ENCODE results near the gene KLHDC1.
A peak's percentile ranks its signal among the peaks of the same experiment; 100 is the strongest.
"Not testable (repeated sequence)": the region's sequence is repeated elsewhere in the genome, so short reads cannot be mapped to it uniquely, and the experiment has no call there.

Gene KLHDC1

DNA sequence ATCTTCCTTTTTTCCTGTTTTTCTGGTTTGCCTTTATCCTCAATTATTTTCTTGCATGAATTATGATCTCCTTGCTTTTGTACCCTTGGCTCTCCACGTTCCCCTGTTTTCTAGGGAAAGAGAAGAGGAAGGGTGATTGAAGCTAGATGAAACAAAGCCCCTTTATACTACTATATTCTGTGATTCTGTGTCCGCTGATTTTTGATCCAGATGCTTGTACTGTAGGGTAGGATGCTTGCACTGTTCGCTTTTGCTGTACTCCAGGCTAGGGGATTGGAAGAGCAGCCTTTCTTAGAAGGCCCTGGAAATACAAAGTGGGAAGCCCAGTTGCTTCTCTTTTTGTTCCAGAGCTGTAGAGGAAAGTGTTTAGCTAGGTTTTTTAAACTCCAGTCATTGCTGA lies 40.0 kb downstream of the KLHDC1 start:
- no peak for DNase-seq

DNA sequence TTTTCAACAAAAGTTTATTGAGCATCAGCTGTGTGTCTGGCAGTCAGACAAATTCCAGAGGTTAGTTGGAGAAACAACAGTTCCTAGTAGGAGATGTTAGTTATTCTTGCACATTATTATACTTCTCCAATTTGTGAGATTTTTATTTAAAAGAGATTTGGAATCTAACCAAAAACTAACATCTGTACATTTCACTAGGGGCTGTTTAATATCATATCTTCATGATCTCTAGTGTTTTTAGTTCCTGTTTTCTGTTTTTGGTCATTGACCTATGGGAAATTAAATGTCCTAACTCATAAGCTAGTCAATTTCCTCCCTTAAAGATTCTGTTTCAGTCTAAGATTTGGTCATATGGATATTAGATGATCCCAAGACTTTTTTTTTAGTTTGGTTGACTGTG lies 40.9 kb downstream of the KLHDC1 start:
- no peak for DNase-seq

DNA sequence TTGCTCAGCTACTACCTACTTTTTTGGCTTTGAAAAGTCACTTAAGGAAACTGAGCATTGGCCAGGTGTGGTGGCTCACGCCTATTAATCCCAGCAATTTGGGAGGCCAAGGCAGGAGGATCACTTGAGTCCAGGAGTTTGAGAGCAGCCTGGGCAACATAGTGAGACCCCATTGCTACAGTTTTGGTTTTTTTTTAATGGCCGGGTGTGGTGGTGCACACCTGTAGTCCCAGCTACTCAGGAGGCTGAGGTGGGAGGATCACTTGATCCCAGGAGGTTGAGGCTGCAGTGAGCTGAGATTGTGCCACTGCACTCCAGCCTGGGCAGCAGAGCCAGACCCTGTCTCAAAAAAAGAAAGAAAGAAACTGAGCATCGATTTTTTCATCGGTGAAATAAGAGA lies 42.7 kb downstream of the KLHDC1 start:
- not testable (repeated sequence) for DNase-seq

DNA sequence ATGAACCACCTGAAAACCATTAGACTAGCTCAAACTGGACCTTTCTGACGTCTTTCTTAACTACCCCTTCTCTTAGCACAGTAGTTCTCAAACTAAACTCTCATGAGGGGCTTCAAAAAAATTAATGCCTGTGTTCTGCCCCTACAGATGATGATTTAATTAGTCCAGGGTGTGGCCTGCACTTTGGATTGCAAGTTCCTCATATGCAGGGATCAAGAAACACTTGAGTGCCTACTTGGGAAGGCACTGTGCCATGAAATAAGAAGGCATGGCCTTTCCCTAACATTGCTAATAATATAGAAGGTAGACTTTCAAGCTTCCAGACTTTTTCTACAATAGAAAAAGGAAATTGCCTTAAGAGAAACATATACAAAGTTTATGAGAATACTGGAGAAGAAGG lies 52.3 kb downstream of the KLHDC1 start:
- DNase-seq: peak; percentile 64

DNA sequence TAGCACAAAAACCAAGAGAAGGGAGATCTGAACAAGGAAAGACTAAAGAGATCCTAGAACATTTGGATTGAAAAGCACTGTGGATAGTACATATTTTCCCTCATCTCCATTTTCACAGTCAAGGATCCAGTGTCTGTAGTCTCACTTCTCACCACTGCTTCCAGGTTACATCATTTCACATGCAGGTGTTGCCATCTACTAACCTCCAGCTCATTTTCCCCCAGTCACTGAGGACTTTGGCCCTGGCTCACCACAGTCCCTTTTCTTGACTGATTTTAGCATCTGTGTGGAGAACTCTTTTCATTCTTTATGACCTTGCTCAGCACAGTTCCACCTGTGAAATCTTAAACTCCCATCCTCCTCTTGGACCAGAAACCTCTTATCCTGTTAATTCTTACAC lies 53.6 kb downstream of the KLHDC1 start:
- not testable (repeated sequence) for DNase-seq

DNA sequence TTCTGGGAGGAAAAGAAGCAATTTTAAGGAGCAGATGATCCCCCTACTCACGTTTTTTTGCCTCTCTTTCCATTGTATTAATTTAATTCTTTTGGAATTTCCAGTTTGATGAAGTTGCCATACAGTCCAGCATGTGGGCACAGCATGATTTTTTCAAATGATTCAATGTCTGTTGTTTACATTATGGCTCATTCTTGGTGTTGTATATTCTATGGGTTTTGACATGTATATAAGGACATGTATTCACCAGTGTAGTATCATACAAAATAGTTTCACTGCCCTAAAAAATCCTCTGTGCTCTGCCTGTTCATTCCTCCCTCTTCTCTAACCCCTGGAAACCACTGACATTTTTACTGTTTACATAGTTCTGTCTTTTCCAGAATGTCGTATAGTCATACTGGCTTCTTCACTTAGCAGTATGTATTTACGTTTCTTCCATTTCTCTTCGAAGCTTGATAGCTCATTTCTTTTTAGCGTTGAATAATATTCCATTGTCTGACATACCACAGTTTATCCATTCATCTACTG lies 61.7 kb downstream of the KLHDC1 start:
- no peak for DNase-seq

DNA sequence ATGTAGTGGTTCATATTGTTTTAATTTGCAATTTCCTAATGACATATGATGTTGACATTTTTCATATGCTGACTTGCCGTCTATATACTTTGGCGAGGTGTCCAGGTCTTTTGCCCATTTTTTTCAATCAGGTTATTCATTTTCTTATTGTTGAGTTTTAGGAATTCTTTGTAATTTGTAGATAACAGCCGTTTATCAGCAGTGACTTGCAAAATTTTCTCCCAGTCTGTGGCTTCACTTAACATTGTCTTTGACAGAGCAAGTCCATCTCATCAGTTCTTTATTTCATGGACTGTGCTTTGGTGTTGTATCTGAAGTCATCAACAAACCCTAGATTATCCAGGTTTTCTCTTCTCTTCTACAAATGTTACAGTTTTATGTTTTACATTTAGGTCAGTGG lies 62.5 kb downstream of the KLHDC1 start:
- no peak for DNase-seq

DNA sequence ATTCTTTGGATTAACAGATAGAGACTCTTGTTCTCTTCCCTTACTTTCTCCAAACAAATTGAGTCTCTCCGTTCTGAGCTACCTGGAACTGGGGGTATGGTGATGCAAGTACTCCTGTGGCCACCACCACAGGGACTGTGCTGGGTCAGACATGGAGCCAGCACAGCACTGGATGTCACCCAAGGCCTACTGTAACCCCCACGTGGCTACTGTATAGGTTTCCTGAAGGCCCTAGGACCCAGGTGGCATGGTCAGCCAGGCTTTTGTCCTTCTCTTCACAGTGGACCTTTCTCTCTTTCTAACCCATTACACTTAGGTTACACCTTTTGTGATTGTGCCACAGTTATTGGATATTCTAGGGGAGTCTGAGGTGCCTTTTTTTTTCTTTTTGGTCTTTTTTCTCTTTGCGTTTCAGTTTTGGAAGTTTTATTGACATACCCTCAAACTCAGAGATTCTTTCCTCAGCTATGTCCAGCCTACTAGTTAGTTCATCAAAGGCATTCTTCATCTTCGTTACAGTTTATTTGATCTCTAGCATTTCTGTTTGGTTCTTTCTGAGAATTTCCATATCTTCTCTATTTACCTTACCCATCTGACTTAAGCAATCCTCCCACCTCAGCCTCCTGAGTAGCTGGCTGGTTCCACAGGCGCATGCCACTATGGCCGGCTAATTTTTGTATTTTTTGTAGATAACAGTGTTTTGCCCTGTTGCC lies 69.1 kb downstream of the KLHDC1 start:
- DNase-seq: no peak

DNA sequence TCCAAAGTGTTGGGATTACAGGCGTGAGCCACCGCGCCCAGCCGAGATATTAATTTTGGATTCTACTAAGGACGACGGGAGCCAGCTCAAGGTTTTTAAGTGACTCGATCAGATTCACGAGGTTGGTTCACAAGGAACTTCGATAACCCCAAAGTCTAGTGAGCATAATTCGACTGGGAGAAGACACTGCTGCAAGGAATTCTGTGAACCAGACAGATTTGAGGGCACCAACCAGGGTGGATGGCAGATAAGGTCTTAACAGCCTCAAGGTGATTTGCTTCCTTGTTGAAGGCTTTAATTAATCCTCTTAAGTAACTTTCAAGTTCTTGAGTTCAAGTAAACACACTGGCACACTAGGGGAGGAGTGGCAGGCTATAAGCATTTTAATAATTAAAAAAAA lies 73.9 kb downstream of the KLHDC1 start:
- no peak for DNase-seq

DNA sequence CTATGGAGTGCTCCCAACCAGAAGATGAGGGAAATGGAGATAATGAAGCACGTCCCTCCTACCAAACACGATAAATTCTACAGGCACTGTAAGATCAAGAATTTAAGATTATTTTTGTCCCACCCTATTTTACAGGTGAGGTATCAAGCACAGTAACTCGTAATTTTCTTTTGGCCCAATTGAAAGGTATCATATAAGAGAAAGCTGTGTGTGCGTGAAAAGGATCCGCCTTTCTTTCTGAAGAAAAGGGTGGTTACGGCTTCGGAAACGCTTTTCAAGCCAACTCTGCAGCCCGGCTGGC lies 74.3 kb downstream of the KLHDC1 start:
- peak; percentile 90 for DNase-seq

DNA sequence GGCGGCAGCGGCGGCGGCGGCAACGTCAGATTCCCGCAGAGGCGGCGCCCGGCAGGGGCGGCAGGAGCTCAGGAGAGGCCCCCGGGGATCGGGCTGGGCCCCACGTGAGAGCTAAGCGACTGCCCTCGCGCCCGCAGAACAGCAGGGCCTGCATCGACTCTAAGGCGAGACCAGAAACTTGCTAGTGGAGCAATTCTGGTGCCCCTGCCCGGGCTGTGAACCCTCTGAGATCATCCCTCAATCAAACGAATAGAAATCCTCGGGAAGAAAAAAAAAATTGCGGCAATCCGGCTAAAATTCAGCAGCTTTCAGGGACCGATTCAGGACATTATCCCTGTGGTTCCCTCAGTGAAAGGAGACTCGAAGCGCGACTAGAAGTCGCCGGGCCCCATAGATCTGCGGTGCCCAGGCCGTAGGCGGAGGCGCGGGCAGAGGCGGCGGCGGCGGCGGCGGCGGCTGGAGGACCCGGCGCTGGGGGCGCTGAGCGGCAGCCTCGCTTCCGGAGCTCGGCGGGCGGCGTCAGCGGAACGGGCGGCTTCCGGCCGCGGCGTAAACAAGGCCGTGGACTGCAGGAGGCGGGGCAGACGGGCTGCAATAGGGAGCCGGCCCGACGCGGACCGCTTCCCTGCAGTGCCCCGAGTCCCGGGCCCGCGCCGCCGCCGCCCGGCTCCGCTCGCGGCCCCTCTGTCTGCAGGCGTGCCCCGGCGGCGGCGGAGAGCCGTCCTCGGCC lies 74.8 kb downstream of the KLHDC1 start, which contains the start of gene KLHDC2:
KLHDC2 (plus strand) TSS at position 583 of the 730 bp plus-strand sequence. CDS start 316 bp downstream, outside the sequence.
- DNase-seq: peak; percentile 89

DNA sequence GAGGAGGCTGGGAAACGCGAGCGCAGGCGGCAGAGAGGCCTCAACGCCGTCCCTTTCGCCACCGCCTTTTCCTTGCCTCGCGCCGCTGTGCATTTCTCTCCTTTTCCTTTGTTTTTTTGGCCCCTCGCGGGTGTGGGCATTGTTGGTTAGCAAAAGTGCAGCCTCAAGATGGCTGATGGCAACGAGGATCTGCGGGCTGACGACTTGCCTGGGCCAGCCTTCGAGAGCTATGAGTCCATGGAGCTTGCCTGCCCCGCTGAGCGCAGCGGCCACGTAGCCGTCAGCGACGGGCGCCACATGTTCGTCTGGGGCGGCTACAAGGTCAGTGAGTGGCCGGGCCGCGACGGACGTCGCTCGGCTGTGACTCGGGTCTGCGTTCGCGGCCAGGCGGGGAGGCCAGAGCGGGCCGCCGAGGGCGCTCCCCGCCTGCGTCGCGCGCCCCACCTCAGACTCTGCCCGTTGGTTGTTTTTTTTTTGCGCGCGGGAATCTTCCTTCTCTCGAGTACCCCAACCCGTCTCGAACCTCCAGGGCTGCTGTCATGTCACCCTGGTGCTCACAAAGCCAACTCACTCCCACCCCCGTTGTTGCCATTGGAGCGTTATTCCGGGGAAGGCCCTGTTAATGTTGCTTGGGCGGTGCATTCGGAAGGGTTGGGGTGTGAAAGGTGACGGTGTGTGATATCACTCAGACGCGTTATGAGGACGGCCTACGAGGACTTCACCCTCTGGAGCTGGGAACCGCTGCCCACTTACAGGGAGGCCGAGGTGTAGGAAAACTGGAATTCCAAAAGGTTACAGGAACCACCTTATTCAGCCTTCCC lies 75.6 kb downstream of the KLHDC1 start:
- peak; percentile 59 for DNase-seq

DNA sequence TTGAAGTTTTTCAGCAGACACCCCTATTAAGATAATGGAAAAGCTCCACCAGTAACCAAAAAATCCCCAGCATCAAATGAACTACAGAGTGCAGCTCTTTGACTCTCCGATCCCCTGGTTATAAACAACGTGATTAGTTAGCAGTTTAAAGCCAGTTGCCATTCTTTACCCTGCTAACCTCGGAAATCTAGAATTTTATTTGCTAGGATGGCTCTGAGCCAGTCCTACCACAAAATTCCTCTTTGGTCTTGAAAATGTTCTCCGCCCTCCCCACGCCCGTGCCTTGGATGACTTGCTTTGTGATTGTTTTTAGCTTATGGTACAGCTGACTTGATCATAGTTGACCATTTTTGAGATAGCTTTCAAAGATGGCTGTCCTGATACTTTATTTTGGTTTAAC lies 76.3 kb downstream of the KLHDC1 start:
- DNase-seq: peak; percentile 59

DNA sequence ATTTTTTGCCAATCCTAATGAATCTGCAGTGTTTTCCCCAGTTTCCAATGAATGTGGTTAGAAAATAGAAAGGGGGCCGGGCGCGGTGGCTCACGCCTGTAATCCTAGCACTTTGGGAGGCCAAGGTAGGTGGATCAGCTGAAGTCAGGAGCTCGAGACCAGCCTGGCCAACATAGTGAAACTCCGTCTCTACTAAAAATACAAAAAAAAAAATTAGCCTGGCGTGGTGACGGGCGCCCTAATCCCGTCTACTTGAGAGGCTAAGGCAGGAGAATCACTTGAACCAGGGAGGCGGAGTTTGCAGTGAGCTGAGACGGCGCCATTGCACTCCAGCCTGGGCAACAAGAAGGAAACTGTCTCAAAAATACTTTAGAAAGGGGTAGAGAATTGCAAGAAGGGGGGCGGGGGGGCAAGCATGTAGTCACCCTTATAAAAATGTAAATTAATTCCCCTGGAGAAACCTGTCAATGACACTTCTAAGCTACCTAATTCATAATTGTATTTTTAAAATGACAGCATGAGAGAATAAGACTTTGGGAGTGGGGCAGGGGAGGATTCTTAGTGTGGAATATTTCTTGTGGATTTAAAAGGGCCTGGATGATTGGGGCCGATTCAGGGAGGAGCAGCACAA lies 76.8 kb downstream of the KLHDC1 start:
- DNase-seq: peak; percentile 74

DNA sequence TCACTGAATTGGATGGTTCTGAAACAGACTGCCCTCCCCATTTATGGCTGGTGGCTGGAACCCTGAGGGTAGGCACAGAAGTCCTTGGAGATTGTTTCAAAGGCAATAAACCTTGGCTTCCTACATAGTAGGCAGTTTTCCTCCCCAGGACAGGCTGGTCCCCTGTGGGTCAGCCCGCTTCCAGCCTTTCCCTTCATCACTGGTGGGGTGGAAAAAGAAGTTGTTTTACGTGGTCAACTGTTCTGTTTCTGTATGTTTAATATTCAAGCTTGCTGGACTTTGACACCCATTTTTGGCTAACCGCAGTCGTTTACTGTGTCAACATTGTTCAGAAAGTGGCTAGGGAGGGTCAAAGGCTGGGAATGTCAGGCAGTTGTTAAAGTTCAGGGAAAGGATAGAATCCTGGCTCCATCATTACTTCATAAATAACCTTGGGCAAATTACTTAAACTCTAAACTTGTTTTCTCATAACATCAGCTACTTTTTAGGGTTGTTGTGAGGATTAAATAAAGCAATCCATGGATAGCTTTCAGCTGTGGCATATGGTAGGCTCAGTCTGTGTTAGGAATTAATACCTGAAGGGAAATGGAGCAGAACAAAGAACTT lies 77.4 kb downstream of the KLHDC1 start:
- DNase-seq: peak; percentile 66

DNA sequence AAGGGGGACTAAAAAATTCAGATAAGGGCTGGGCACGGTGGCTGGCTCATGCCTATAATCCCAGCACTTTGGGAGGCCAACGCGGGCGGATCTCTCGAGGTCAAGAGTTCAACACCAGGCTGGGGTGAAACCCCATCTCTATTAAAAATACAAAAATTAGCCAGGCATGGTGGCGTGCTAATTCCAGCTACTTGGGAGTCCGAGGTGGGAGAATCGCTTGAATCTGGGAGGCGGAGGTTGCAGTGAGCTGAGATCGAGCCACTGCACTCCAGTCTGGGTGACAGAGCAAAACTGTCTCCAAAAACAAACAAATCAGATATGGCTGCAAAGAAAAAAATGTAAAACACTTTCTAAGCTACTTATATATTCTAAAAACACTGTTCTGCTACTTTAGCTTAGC lies 78.8 kb downstream of the KLHDC1 start:
- not testable (repeated sequence) for DNase-seq

DNA sequence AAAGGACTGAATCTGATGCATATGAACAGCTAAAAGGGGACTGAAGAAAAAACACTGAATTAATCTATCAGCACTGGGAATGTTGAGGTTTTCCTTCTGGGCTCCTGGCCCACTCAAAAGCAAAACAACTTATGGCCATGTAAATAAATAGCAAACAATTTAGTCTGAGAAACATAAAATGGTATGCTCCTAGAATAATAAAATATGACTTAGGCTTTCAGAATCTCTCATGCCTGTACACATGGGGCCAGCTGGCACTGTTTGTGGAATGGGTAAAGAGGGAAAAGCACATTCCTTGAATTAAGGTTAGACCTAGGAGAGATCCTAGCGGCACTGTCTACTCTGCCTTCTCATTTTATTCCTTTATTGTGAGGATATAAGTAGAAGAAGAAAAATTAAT lies 81.2 kb downstream of the KLHDC1 start:
- DNase-seq: no peak

DNA sequence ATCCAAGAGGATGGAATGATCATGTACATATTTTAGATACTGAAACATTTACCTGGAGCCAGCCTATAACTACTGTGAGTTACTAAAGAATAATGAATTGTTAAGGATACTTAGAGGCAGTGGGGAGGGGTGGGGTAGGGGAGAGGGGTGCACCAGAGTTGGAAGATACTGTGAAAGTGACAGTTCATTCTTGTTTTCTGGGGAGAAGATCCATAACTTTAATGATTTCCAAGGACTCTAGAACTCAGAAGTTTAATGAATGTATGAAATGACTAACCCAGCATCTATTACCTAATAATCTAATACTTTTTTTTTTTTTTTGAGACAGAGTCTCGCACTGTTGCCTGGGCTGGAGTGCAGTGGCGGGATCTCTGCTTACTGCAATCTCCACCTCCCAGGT lies 85.5 kb downstream of the KLHDC1 start:
- DNase-seq: no peak

DNA sequence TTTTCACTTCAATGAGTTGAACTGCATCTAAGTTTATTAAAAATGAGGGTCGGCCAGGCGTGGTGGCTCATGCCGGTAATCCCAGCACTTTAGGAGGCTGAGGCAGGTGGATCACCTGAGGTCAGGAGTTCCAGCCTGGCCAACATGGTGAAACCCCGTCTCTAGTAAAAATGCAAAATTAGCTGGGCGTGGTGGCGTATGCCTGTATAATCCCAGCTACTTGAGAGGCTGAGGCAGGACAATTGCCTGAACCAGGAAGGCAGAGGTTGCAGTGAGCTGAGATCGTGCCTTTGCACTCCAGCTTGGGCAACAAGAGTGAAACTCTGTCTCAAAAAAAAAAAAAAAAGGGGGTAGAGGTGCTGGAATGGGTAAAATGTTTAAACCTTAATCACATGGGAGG lies 88.1 kb downstream of the KLHDC1 start:
- not testable (repeated sequence) for DNase-seq

DNA sequence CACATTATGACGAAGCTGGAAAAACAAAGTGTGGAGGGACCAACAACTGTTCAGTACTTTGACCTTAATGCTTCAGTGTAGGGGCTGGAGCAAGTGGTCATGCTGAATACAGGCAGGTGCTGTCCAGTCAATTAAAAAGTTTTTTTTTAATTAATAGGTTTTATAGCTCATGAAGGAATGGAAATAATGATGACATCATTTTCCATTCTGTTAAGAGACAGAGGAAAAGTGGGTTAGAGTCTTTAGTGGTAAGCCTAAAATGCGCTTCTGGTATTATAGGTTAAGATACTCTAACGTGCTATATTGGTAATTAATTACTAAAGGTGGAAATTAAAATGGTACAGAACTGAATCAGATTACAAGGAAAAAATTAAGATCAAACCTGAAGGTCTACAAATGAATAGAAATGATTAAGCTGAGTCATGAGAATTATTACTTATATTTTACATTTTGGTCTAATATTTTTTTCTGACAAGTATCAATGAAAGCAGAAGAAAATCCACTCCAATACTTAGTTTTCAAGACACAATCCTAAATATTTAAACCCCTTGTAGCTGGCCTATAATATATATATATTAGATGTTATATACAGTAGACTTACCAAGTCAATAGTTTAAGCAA lies 90.6 kb downstream of the KLHDC1 start:
- no peak for DNase-seq

DNA sequence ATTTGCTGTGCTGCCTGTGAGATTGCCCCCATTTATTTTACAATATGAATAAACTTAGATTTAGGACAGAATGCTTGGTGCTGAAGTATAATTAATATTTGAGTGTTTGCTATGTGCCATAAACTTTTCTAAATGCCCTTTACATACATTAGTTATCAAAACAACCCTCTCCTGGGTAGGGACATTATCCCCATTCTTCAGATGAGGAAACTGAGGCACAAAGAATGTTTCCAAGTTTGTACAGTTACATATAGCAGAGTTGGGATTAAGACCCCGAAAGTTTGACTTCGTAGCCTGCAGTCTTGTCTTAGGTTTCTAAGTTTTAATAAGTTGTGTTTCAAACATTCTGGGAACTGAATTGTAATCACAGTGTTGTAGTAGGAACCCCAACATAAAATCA lies 93.4 kb downstream of the KLHDC1 start:
- no peak for DNase-seq

DNA sequence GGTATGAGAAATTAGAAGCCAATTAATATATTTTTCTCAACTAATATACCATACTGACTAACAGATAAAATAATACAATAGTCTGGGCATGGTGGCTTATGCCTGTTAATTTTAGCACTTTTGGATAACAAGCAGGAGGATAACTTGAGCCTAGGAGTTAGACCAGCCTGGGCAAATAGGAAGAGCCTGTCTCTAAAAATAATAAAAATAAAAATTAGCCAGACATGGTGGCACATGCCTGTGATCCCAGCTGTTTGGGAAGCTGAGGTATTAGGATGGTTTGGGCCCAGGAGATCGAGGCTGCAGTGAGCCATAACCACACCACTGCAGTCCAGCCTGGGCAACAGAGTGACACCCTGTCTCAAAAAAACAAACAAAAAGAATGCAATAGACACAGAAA lies 99.7 kb downstream of the KLHDC1 start:
- DNase-seq: no peak

Data from DMS79 treated with DMSO at 0.1 percent for 48 hours (cell line).